Neural crest cell (in vitro differentiated cells): Measurements from ENCODE around the gene PSME4. TPM values are rescaled to one million over a fixed set of nuclear protein-coding genes. Genes with fewer than 3 reads are reported as not detected.

Experiments used
- DNase-seq: peaks from one replicate; pipeline ENCODE4 v3.0.0; 2021; ENCODE audit warnings: low read depth, mixed read lengths, low spot score
- H3K27ac Mint-ChIP-seq: one replicate; pipeline ENCODE4 v1.8.0; 2021; ENCODE audit warnings: mild to moderate bottlenecking, mixed read lengths; ENCODE audit not compliant: unreplicated experiment
- H3K27me3 Mint-ChIP-seq: 2 replicates; pipeline ENCODE4 v1.8.0; 2021; ENCODE audit warnings: low read depth, mild to moderate bottlenecking, mixed read lengths
- H3K36me3 Mint-ChIP-seq: 2 replicates; pipeline ENCODE4 v1.8.0; 2021; ENCODE audit warnings: low read depth, mild to moderate bottlenecking, mixed read lengths
- H3K4me1 Mint-ChIP-seq: 2 replicates; pipeline ENCODE4 v1.8.0; 2021; ENCODE audit warnings: mixed read lengths
- H3K4me3 Mint-ChIP-seq: one replicate; pipeline ENCODE4 v1.8.0; 2021; ENCODE audit warnings: mild to moderate bottlenecking, mixed read lengths
- H3K9me3 Mint-ChIP-seq: 2 replicates; pipeline ENCODE4 v1.8.0; 2021; ENCODE audit warnings: mixed read lengths
- total RNA-seq: library from RNA; stranded (reverse); gene quantifications from 2 replicates; pipeline ENCODE4 v1.2.1, GENCODE V29; 2021
- TF ChIP-seq, protein P1 (sequence below): fragments of 200-600 bp; sonication (generic); conservative IDR thresholded peaks from 2 replicates; pipeline ENCODE4 v1.5.0; 2021; ENCODE audit warnings: antibody characterized with exemption, mild to moderate bottlenecking

PSME4 gene
- total RNA-seq, 1 donor from 2014 or later, result 65.9 TPM

DNA sequence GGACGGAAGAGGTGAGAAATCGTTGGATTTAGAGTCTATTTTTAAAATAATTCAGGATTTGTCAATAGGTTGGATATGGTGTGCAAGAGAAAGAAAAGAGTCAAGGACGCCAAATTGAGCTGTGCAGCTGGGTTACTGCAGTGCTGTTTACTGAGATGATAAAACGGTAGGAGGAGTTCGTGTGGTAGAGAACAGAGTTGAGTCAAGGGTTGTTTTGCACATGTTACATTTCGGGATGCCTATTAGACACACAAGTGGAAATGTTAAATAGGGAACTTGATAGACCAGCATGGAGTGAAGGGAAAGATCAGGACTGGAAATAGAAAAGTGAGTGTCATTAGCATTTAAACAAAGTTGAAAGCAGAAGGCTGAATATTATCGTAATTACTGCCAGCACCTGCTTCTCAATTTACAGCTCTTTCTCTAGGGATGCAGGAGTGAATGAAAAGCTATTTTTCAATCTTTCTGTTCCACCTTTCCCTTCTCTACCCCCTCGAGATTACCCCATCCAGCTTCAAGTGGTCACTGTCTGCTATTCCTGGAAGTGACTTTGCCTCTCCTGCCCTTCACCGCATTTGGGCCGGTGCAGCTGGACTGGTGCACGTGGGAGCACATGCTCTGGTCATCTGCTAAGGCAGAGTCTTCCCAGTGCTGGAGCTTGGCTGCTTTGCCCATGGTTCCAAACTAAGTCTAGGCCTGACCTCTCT is 141.4 kb downstream of the PSME4 start:
- no peak for DNase-seq
- Mint-ChIP-seq H3K27me3 (no peaks in the 10 kb centered on the region), H3K36me3 (peaks cover 8% of the 10 kb centered on the region), H3K9me3 (no peaks in the 10 kb centered on the region), H3K4me1 (peaks cover 24% of the 10 kb centered on the region), H3K27ac (no peak overlapping the region), H3K4me3 (no peak overlapping the region)
- TF ChIP-seq, protein P1, sequence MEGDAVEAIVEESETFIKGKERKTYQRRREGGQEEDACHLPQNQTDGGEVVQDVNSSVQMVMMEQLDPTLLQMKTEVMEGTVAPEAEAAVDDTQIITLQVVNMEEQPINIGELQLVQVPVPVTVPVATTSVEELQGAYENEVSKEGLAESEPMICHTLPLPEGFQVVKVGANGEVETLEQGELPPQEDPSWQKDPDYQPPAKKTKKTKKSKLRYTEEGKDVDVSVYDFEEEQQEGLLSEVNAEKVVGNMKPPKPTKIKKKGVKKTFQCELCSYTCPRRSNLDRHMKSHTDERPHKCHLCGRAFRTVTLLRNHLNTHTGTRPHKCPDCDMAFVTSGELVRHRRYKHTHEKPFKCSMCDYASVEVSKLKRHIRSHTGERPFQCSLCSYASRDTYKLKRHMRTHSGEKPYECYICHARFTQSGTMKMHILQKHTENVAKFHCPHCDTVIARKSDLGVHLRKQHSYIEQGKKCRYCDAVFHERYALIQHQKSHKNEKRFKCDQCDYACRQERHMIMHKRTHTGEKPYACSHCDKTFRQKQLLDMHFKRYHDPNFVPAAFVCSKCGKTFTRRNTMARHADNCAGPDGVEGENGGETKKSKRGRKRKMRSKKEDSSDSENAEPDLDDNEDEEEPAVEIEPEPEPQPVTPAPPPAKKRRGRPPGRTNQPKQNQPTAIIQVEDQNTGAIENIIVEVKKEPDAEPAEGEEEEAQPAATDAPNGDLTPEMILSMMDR, result no peak

DNA sequence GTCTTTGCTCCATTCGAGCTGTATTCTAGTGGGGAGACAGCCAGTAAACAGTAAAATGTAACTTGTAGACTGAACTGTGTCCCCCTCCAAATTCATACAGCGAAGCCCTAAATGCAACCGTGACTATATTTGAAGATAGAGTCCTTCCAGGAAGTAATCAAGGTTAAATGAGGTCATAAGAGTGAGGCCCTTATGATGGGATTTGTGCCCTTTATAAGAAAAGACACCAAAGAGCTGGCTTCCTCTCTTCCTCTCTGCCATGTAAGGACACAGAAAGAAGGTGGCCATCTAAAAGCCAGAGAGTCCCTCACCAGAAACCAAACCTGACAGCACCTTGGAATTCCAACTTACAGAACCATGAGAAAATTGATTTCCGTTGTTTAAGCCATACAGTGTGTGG is 142.5 kb downstream of the PSME4 start:
- Mint-ChIP-seq H3K4me3 (no peak overlapping the region), H3K4me1 (peaks cover 24% of the 10 kb centered on the region), H3K9me3 (no peaks in the 10 kb centered on the region), H3K36me3 (no peaks in the 10 kb centered on the region), H3K27me3 (no peaks in the 10 kb centered on the region), H3K27ac (no peak overlapping the region)
- TF ChIP-seq, protein P1, result no peak
- DNase-seq, result no peak

DNA sequence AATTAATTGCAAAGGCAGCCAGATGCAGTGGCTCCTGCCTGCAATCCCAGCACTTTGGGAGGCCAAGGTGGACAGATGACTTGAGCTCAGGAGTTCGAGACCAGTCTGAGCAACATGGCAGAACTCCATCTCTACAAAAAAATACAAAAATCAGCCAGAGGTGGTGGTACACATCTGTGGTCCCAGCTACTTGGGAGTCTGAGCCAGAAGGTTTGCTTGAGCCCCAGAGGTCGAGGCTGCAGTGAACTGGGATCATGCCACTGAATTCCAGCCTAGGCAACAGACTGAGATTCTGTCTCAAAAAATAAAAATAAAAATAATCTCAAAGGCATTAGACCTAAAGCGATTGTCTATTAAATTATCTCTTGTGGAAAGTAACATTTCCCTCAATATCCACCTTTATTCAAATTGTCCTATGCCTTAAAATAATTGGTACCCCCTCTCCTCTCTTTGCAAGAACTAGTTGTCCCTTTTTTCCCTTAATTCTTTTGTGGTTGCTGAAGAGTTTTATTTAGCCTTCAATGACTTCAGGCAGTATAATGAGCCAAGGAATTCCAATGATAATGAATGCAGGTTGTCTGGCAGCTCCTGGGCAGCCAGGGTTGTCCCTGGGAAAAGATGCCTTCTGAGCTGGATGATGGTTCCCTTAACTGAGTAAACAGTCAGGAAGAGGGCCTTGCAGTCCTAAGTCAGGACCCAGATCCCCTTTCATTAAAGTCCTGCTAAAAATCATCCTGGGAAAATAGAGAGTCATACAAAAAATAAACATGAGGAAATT is 143.2 kb downstream of the PSME4 start:
- Mint-ChIP-seq H3K9me3 (no peaks in the 10 kb centered on the region), H3K36me3 (no peaks in the 10 kb centered on the region), H3K4me1 (peaks cover 24% of the 10 kb centered on the region), H3K4me3 (no peak overlapping the region), H3K27me3 (no peaks in the 10 kb centered on the region), H3K27ac (peak overlapping the region; percentile 53)
- DNase-seq, result no peak
- TF ChIP-seq, protein P1, result no peak

DNA sequence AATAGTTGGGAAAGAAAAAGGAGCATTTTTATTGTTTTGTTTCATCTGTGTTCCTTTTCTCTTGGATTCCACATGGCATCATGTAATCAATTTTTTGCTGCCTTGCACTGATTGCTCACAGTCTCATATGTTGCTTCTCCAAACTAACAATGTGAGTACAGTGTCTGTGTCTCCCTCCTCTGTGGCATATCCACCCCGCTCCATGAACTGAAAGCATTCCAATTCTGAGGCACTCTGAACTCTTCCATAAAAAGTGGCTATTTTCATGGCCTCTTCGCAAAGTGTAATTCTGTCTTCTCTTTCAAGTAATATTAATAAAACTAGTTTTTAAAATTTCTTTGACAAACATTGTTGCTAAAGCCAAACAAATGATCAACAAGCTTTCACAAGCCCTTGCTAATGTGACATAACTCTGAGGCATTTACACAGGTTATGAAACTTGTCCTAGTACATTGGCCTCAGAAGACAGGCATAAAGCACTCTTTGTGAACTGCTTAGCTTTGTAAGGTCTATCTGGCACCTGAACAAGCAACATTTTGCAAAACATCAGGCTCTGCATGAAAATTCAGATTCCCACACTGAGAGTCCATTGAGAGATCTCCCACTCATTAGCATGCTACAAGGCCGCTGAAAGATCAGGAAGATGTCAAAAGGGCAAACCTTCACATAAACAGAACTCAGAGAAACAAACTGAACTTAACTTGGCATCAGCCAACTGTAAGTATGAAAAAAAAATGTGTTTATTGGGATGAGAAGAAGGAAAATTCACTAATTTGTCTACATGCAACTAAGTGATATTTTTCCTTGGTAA is 144.0 kb downstream of the PSME4 start:
- TF ChIP-seq, protein P1, result no peak
- Mint-ChIP-seq H3K27me3 (no peaks in the 10 kb centered on the region), H3K4me1 (peaks cover 24% of the 10 kb centered on the region), H3K9me3 (no peaks in the 10 kb centered on the region), H3K4me3 (no peak overlapping the region), H3K27ac (no peak overlapping the region), H3K36me3 (no peaks in the 10 kb centered on the region)
- no peak for DNase-seq

DNA sequence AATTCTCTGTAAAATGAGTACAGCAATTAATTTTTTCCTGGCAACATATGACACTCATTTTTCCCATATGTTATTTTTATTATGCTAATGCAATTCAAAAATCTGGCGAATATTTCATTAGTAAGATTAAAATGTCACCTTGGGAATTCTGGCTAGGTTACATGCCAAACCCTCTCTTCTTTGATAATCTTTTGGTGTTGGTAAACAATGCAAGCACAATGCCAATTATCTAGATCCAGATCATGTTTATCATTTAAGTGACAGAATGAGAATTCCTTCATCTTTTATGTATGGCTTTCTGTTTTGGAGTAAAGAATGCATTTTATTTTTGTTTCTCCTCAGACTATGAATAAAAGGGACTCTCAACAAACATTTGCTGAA is 144.8 kb downstream of the PSME4 start:
- Mint-ChIP-seq H3K9me3 (no peaks in the 10 kb centered on the region), H3K27me3 (no peaks in the 10 kb centered on the region), H3K27ac (no peak overlapping the region), H3K4me3 (no peak overlapping the region), H3K36me3 (no peaks in the 10 kb centered on the region), H3K4me1 (peaks cover 24% of the 10 kb centered on the region)
- TF ChIP-seq, protein P1, result no peak
- DNase-seq, result no peak
